Measurements from ENCODE around the gene ZBTB22.
A peak's percentile ranks its signal among the peaks of the same experiment; 100 is the strongest.
"Not testable (repeated sequence)": the region's sequence is repeated elsewhere in the genome, so short reads cannot be mapped to it uniquely, and the experiment has no call there.

ZBTB22 gene

GRCh38 chr6:33278810-33279209 lies 38.7 kb downstream of the ZBTB22 start:
- DNase-seq: no peak

GRCh38 chr6:33278392-33278741 lies 39.2 kb downstream of the ZBTB22 start:
- no peak for DNase-seq

- no peak for DNase-seq
These were observed 39.7 kb downstream of the ZBTB22 start for GRCh38 chr6:33277663-33278391.

GRCh38 chr6:33276864-33277662 lies 40.5 kb downstream of the ZBTB22 start, which contains the start of gene B3GALT4:
TSS of gene B3GALT4 (plus strand) at chr6:33277123. CDS start at chr6:33277420, 297 bp downstream.
- DNase-seq: peak; percentile 49 to 70

GRCh38 chr6:33276581-33276863 lies 41.0 kb downstream of the ZBTB22 start:
- no peak for DNase-seq

- not testable (repeated sequence) for DNase-seq
These were observed 41.6 kb downstream of the ZBTB22 start for GRCh38 chr6:33275795-33276580.

GRCh38 chr6:33273924-33274902 lies 43.3 kb downstream of the ZBTB22 start:
- DNase-seq: no peak

GRCh38 chr6:33273129-33273923 lies 44.2 kb downstream of the ZBTB22 start:
- no peak for DNase-seq

GRCh38 chr6:33272275-33273128 lies 45.0 kb downstream of the ZBTB22 start:
- DNase-seq: no peak

- DNase-seq: peak; percentile 96 to 98
These were observed 45.9 kb downstream of the ZBTB22 start, which contains the start of the genes RPS18 and VPS52 for GRCh38 chr6:33271468-33272274. TSS of gene RPS18 (plus strand) at chr6:33272075. CDS start at chr6:33272120, 45 bp downstream. TSS of gene VPS52 (minus strand) at chr6:33271876. CDS start at chr6:33271675, 201 bp downstream.

GRCh38 chr6:33271117-33271467 lies 46.5 kb downstream of the ZBTB22 start:
- no peak for DNase-seq
